Breast epithelium (tissue), 3 donors: ENCODE measurements around the gene CHD9.

Experiments used
- CTCF ChIP-seq, 3 donors: fragments of 450-650 bp; IDR thresholded peaks; one replicate each; pipeline ENCODE4 v1.5.1; 2016 to 2017; ENCODE audit warnings: antibody characterized with exemption in 3 of 3, mild to moderate bottlenecking in 3 of 3, moderate library complexity in 3 of 3
- POLR2A ChIP-seq: fragments of 450-650 bp; IDR thresholded peaks from one replicate; pipeline ENCODE4 v1.6.1; 2016; ENCODE audit warnings: antibody characterized with exemption, mild to moderate bottlenecking, moderate library complexity

GRCh38 chr16:53234836-53235235 lies 180.0 kb downstream of the CHD9 start:
- no peak for TF ChIP-seq POLR2A
- no peak for TF ChIP-seq CTCF (IDR thresholded peaks at IDR 0.05)
